ENCODE measurements around the gene TRAPPC14.

The TRAPPC14 gene

GRCh38 chr7:100154651-100155491, 3.7 kb downstream of the TRAPPC14 start:
- H2AFZ ChIP-seq (ENCODE audit: low read depth, low read length, severe bottlenecking), result no peak overlapping the region
- H3K36me3 ChIP-seq (ENCODE audit: low read length), result no peaks in the 10 kb centered on the region
- H3K79me2 ChIP-seq (ENCODE audit: insufficient read depth, low read length), result peaks cover 23% of the 10 kb centered on the region
- TF ChIP-seq EZH2phosphoT487 (conservative IDR thresholded peaks at IDR 0.05; ENCODE audit: low read length), result no peak
- TF ChIP-seq CTCF (IDR thresholded peaks at IDR 0.05; ENCODE audit: insufficient read depth, low read length, poor library complexity, severe bottlenecking), result no peak
- no peak overlapping the region for H3K4me2 ChIP-seq (ENCODE audit: low read depth, low read length, poor library complexity, severe bottlenecking)
- no peak overlapping the region for H3K9ac ChIP-seq (ENCODE audit: low read length)
- no peak overlapping the region for H3K27ac ChIP-seq (ENCODE audit: low read depth, low read length)
- no peaks in the 10 kb centered on the region for H3K9me3 ChIP-seq (ENCODE audit: insufficient read depth, low read length)
- no peaks in the 10 kb centered on the region for H3K27me3 ChIP-seq (ENCODE audit: low read length)
- H3K9me2 ChIP-seq (replicated peaks; ENCODE audit: insufficient read depth, low read length), result no peaks in the 10 kb centered on the region
- no peaks in the 10 kb centered on the region for H4K20me1 ChIP-seq (ENCODE audit: low read depth, low read length)
- no peak overlapping the region for H3K4me3 ChIP-seq (ENCODE audit: insufficient read depth, low read length, poor library complexity, severe bottlenecking)
- peaks cover 53% of the 10 kb centered on the region for H3F3A ChIP-seq (ENCODE audit: insufficient read depth)

GRCh38 chr7:100153708-100154535, 4.6 kb downstream of the TRAPPC14 start:
- Histone ChIP-seq H3K4me3 (ENCODE audit: insufficient read depth, low read length, poor library complexity, severe bottlenecking) (no peak overlapping the region), H2AFZ (ENCODE audit: low read depth, low read length, severe bottlenecking) (no peak overlapping the region), H3K9me3 (ENCODE audit: insufficient read depth, low read length) (no peaks in the 10 kb centered on the region), H3K36me3 (ENCODE audit: low read length) (no peaks in the 10 kb centered on the region), H3K27ac (ENCODE audit: low read depth, low read length) (0 out of 2 replicates have a peak overlapping the region, but pooled peaks have one; percentile 11), H3K9ac (ENCODE audit: low read length) (no peak overlapping the region), H3K27me3 (ENCODE audit: low read length) (no peaks in the 10 kb centered on the region), H4K20me1 (ENCODE audit: low read depth, low read length) (no peaks in the 10 kb centered on the region), H3F3A (ENCODE audit: insufficient read depth) (peaks cover 53% of the 10 kb centered on the region), H3K79me2 (ENCODE audit: insufficient read depth, low read length) (peaks cover 33% of the 10 kb centered on the region), H3K9me2 (replicated peaks; ENCODE audit: insufficient read depth, low read length) (no peaks in the 10 kb centered on the region), H3K4me2 (ENCODE audit: low read depth, low read length, poor library complexity, severe bottlenecking) (no peak overlapping the region)
- TF ChIP-seq CTCF (IDR thresholded peaks at IDR 0.05; ENCODE audit: insufficient read depth, low read length, poor library complexity, severe bottlenecking) (no peak), EZH2phosphoT487 (conservative IDR thresholded peaks at IDR 0.05; ENCODE audit: low read length) (no peak)

GRCh38 chr7:100152937-100153666, 5.4 kb downstream of the TRAPPC14 start:
- H3K79me2 ChIP-seq (ENCODE audit: insufficient read depth, low read length), result peaks cover 30% of the 10 kb centered on the region
- H3F3A ChIP-seq (ENCODE audit: insufficient read depth), result peaks cover 53% of the 10 kb centered on the region
- no peak overlapping the region for H3K4me2 ChIP-seq (ENCODE audit: low read depth, low read length, poor library complexity, severe bottlenecking)
- H3K4me3 ChIP-seq (ENCODE audit: insufficient read depth, low read length, poor library complexity, severe bottlenecking), result no peak overlapping the region
- H3K9me2 ChIP-seq (replicated peaks; ENCODE audit: insufficient read depth, low read length), result no peaks in the 10 kb centered on the region
- H3K36me3 ChIP-seq (ENCODE audit: low read length), result no peaks in the 10 kb centered on the region
- peak overlapping the region; percentile 32 for H3K27ac ChIP-seq (ENCODE audit: low read depth, low read length)
- H4K20me1 ChIP-seq (ENCODE audit: low read depth, low read length), result no peaks in the 10 kb centered on the region
- no peaks in the 10 kb centered on the region for H3K27me3 ChIP-seq (ENCODE audit: low read length)
- H3K9me3 ChIP-seq (ENCODE audit: insufficient read depth, low read length), result no peaks in the 10 kb centered on the region
- H2AFZ ChIP-seq (ENCODE audit: low read depth, low read length, severe bottlenecking), result no peak overlapping the region
- TF ChIP-seq EZH2phosphoT487 (conservative IDR thresholded peaks at IDR 0.05; ENCODE audit: low read length), result no peak
- TF ChIP-seq CTCF (IDR thresholded peaks at IDR 0.05; ENCODE audit: insufficient read depth, low read length, poor library complexity, severe bottlenecking), result no peak
- H3K9ac ChIP-seq (ENCODE audit: low read length), result no peak overlapping the region

All from SU-DHL-6 (cell line).